NCI-H2196 (cell line): Measurements from ENCODE around the gene KITLG.
A peak's percentile ranks its signal among the peaks of the same experiment; 100 is the strongest.
"Not testable (repeated sequence)": the region's sequence is repeated elsewhere in the genome, so short reads cannot be mapped to it uniquely, and the experiment has no call there.

Experiments used
- DNase-seq: peaks from one replicate; lab custom pipeline; 2025; ENCODE audit not compliant: unreplicated experiment; lab: John Stamatoyannopoulos, UW

KITLG gene

DNA sequence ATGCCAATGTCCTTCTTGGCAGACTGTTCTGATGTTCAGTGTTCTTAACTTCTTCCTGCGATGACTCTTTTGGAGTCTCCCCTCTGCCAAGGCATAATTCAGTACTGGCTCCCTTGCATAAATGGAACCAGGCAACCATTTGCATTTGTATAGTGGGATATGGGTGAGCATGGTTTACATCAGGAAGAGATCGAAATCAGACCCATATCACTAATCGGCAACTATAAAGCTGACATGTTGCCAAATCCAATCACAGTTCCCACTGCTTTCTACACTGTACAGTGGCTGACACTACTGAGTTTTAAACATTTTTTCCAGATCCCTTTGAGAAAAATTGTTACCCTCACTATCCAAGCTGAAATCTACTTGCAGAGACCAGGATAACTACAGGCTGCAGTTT is 83.8 kb downstream of the KITLG start:
- no peak for DNase-seq

DNA sequence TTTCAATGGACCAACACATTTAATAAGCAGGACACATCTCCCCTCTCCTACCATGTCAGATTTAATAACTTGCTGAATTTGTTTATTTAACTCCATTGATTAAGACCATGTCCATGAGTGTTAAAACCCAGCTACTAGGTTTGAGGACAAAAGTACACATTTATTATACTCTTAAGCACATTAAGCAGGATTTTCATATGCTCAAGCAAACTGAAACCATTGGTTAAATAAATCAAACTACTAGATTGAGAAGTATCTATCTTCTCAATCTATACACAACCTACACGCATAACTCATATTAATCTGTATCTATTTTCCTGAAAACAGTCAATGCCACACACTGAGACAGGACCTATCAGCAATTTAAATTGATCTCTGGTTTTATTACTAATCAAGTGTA is 85.2 kb downstream of the KITLG start:
- DNase-seq, result no peak

DNA sequence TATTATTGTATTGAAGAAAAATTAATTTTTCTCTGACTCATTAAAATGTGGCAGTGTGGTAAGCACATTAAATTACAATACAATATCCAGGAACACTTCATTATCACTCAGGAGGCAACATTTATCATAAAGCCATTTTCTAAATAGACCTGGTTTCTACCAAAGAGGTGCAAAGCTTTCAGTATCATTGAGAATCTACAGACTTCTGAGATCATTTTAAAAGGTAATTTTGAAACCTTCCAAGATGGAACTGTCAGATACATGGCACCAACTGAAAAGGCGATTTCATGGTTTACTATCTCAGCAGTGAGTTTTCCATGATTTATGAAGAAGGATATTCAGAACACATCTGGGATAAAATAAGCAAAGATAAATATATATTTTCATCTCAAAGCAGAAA is 85.8 kb downstream of the KITLG start:
- DNase-seq, result no peak

DNA sequence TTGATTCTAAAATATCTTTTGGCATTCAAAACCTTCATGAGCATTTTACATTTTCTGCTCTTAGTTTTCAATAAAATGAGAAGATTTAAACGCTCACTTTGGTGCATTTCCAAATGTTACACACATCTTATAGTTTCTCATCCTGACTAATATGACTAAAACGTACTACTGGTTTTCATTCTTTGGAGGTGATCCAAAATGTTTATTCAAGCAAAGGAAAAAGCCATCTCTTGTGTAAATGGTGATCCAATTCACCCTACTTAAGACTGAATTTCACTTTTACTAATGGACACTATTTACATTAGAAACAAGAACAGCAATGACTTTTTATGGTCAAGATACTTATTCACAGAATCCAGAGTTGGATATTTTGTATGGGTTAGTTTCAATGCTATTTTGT is 86.6 kb downstream of the KITLG start:
- peak; percentile 18 for DNase-seq

DNA sequence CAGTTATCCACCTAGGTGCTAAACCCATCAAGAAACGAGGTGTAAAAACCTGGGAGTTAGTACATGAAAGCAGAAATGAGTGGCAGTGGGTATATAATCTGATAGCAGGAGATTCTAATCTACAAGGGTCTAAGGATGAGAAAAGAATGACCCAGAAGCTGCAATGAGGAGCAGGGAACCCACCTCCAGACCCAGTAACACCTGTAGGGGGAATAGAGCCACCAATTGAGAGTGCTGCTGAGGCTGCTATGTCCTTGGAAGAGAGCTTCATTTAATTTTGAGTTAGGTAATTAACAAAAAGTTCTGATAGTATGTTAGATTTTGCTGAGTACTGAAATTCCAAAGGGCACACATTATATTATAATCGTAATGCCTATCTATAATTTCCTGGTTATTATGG is 89.8 kb downstream of the KITLG start:
- no peak for DNase-seq

DNA sequence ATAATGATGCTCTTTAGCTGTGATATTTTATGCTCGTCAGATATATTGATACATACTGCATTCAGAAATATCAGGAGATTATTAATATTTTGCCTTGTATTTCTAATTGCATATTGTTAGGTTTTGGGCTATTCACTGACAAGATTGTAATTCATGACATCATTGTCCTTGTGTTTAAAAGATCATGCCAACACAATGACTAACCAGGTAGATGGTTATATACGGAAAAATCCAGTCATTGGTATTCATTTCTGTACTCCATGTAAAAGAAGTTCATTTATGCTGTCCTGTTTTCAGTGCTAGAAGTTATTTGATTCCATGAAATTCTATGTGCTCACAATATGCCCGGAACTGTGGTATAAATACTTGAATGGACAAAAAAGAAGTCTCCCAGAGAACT is 107.5 kb downstream of the KITLG start:
- DNase-seq, result no peak

DNA sequence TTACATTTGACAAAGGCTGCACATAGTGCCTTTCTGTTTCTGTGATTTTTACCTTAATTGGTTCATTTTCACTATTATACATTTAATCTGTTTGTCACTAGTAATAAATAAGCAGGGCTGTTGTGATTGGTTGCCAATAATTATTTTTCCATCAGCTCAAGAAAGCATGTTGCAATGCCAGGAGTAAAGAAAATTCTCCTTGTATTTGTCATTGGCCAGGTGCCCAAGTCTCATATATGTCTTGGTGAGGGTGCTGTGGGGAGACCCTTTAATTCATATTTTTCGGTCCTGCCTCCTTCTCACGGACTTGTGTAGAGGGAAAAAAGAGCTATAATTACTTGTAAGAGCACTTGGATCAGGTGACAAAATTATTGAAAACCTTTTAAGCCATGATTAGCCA is 108.0 kb downstream of the KITLG start:
- DNase-seq, result no peak

DNA sequence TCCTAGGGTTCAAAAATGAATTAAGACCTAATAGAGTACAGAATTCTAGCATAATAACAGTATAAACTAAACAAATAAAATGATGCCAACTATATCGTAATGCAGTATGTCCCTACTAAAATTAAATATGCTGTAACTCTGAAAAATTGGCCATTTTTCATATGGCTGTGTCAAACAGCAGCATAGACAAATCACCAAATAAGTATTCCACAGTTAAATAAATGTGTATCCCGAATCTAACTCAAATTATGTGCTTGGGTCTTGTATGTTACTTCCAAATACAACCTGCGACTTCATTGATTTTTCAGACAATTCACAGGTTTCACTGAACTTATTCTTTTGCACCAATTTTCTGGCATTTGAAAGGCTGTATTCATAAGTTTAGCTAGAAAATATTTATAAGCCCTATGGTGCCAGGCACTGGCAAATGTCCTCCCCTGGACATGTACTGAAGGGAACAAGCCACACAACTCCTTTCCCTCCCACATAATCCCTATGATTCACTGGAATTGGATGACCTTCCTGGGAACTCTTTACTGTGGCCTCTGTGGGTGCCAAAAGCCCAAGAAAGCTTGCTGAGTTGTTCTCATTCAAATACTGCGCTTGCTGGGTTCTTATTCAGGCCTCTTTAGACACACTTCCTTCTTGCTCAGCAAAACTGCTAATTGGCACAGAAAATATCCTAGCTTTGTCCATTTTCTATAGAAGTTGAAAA is 108.8 kb downstream of the KITLG start:
- DNase-seq, result no peak

DNA sequence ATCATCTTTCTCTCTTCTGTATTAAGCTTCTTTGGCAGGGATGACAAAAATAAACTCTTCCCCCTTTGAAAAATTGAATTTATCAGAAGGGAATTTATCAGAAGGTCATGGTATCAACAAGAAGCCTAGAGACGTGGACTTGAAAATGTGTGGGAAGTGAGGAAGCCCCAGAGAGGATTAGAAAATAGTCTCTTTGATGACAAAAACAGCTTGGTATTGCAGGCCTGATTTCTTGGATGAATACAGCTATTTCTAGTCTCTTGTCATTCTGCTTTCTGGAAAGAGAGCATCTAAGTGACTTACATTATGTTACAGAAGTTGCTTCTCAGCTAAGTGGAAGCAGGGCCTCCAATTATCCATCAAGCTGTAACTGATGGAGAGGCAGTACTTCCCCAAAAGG is 111.1 kb downstream of the KITLG start:
- DNase-seq, result no peak

DNA sequence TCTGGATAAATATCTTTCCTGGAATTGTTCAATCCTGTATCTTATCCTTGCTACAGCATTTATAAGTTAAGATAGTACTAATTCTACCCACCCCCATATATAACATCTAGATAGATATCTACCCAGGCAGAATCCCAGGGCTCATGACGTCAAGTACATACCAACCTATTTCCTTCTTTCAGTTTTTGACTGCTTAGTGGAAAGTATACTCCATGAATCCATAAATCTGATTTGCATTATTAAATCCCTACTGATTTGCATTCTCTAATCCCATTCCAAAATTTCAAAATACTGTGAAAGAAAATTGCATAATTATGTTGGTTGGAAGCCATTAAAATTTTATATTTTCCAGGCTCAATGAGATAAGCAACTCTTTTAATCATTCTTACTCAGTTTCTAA is 111.7 kb downstream of the KITLG start:
- no peak for DNase-seq

DNA sequence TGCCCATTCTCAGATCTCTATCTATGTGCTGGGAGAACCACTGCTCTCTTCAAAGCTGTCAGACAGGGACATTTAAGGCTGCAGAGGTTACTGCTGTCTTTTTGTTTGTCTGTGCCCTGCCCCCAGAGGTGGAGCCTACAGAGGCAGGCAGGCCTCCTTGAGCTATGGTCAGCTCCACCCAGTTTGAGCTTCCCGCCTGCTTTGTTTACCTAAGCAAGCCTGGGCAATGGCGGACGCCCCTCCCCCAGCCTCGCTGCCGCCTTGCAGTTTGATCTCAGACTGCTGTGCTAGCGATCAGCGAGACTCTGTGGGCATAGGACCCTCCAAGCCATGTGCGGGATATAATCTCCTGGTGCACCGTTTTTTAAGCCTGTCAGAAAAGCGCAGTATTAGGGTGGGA is 113.6 kb downstream of the KITLG start:
- not testable (repeated sequence) for DNase-seq

DNA sequence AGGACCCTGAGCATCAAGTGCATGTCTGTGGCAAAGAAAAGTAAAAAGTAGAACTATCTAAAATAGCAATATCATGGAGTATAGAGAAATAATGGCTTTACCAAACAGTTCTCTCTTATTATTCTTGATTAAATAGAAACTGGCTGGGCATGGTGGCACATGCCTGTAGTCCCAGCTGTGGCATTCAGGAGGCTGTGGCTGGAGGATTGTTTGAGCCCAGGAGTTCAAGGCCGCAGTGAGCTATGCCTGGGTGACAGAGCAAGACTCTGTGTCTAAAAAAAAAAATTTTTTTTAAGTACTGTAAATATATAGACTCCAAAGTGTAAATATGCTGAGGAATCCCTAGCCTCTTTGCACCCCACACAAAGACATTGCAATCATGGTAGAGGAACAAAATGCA is 121.9 kb downstream of the KITLG start:
- no peak for DNase-seq

DNA sequence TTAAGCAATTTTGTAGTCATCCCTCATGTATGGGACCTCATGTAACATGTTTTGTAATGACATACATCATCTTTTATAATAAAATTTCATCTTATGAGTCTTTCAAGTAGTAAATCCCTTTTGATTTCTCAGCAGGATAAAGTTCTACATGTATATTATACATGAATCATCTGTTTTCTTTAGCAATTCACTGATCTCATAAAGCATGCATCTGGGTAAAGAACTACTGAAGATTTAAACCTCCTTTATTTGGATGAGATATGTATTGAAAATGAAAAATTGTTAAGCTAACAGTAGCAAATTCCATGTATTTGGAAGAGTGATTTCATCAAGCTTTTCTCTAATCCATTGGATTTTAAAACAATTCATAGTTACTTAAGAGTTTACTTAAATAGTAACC is 126.9 kb downstream of the KITLG start:
- no peak for DNase-seq

DNA sequence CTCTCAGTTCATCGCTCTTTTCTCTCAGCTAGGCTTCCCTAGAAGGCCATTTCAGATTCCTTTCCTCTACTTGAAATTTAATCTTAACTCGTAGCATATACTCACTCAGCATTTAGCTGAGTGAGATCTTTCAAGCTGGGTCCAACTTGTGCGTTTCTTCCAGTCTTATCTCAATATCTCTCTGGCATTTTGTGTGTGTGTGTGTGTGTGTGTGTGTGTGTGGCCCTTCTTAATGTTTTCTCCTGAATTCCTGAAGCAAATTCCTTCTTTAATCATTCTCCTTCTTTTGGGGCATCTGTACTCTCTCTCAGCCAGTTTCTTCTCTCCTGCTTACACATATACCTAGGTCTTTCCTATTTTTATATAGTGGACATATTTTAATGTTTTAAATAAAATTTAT is 129.1 kb downstream of the KITLG start:
- no peak for DNase-seq

DNA sequence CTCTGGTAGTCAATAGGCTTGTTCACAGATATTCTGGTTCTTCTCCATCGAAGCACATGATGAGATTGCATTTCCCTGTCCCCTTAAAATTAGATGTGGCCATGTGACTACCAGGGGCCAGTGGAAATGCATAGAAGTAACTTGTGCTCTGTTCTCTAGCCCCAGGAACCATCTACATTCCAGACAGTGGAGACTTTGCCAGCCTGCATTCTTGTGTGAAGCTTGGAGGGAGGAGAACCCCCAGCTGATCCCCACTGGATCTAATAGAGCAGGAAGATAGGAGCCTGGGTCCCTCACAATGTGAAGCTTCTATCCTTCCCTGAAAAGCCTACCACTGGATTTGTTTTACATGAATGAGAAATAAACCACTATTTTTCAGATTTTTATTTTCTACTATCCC is 130.1 kb downstream of the KITLG start:
- no peak for DNase-seq

DNA sequence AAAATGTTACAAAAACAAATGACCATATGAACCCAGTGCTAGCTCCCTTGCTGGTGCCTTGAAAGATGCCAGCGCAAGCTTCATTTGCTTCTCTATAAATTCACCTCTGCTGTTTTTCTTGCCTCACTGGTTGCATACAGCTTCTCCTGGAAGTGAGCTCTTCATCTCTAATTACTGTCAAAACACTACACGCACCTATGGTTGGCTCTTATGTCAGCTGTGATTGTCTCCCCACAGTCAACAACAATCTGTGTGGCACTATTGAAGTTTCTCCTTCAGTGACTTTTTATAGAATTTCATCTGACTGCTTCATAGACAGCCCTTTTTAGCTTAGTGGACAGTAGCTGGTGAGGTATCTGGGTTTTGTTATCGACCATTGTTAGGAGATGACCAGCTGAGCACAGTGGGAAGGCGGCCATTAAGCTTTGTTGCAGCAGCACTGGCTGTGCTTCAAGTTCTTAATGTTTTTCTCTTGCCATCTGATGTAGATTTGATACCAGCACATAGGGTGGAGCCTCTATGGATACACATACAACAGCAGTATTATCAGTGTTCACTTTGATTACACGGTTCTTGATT is 131.8 kb downstream of the KITLG start:
- DNase-seq, result peak; percentile 83

DNA sequence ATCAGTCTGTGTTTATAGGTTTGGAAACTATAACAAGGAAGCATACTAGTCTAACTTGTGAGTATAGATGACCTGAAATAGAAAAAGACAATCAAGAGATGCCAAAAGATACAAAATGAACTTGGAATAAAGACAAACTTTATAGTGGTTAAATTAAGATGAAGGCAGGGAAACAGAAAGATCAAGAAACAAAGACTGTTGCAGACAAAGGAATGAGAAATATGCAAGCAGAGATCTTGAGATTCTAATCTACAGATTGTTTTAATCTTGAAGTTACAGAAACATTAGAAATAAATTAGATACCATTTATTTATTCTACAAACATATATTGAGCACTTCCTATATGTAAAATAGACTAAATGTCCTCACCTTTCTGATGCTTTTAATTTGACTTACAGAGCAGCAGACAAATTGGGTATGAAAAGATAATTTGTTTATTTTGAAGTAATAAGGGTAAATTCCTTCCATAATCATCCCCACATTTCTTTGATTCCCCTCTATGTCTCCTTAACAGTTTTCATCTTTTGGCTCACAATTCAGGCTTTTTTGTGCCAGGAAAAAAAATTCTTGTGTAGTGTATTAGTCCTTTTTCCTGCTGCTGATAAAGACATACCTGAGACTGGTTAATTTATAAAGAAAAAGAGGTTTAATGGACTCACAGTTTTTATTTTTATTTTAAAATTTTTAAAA is 134.4 kb downstream of the KITLG start:
- no peak for DNase-seq

DNA sequence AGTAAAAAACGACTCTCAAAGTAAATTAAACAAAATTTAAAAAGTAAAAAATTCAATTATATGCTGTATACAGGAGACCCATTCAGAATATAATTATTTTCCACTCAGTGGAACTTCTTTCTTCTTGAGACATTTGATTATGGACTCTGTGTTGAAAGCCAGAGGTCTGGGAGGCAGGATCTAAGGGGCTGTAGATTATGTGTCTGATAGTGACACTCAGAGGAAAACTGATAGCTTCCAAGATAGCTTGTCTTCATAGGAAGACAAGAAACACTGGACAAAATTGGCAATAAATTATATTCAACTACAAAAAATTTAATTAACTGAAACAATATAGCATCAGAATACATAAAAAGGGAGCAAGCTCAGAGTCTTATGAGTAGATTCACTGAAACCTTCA is 135.8 kb downstream of the KITLG start:
- DNase-seq, result no peak
